Measurements from ENCODE around the gene DDI2.
"Not testable (repeated sequence)": the region's sequence is repeated elsewhere in the genome, so short reads cannot be mapped to it uniquely, and the experiment has no call there.

The DDI2 gene

DNA sequence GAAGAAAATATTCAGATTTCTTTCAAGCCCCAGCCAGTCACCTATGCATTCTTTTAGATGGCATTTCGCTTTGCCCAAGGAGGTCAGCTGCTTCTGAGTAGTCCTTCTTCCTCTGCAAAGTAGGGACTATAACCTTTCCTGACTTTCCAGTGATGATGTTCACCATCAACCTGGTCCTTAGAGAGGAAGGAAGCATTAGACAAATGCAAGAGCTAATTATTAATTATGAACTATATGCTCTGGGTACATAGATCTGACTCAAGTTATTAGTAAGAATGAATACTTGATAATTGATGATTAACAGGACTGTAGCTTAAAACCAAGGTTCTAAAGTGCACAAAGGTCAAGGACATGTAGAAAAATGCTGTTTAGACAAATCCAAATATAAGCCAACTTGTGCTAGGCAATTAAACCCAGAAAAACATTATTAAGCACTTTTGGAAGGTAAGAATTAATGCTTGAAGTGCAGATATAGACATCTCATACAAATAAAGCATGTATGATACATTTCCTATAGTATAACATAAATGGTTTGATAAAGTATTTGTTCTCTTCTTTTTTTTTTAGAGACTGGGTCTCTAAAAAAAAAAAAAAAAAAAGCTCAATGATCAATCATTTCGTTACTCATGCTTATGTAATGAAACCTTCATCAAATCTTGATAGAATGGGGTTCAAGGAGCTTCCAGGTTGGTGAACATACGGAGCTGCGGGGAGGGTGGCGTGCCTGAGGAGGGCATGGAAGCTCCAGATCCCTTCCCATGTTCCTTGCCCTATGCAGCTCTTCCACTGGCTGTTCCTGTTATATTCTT, 21.2 kb upstream of the DDI2 start:
- ATAC-seq: no peak
- no peaks in the 10 kb centered on the region for H3K36me3 Mint-ChIP-seq
- no peak overlapping the region for H3K4me3 Mint-ChIP-seq
- no peaks in the 10 kb centered on the region for H3K9me3 Mint-ChIP-seq
- H3K27me3 Mint-ChIP-seq: no peaks in the 10 kb centered on the region
- H3K27ac Mint-ChIP-seq: no peak overlapping the region
- no peaks in the 10 kb centered on the region for H3K4me1 Mint-ChIP-seq

- H3K36me3 Mint-ChIP-seq: no peaks in the 10 kb centered on the region
- H3K27ac Mint-ChIP-seq: no peak overlapping the region
Measured at GRCh38 chr1:15598436-15598835, 18.8 kb upstream of the DDI2 start.

DNA sequence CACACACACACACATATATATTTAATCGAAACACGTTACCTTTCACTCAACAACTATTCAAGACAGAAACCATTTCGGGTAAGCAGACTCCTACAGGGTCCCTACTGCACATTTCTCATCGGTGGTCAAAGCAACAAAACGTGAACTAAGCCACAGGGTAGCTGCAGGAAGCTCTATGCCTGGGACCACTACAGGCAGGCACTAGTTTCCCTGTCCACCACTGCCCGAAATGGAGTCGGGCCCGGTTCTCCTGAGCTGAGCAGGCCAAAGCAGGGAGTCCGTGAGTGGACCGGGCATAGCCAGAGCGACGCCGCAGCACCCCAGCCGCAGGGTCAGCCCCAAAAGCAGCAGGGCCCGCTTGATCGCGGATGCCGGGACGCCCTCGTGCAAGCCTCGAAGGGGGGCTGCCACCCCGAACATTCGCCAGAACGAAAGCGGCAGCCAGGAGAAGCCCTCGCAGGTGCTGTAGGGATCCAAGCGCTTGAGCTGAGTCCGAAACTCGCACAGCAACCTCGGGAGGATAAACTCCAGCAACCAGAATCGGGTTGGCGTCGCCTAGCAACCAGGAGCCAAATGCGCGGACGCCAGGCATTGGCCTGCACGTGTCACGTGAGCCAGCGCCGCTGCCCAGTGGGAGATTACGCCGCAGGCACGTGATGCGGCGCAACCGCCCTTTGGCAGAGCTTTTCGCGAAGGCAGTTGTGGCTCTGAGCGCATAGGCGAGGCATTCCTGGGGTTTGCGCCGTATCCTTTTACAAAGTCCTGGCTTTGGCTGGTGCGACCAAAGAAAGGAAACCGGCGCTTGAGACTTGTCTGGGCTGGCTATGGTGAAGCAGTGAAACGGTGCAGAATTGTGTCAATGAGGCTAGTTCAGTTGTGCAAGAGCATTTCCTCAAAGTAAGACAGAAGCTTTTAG, 13.9 kb upstream of the DDI2 start:
- ATAC-seq: peak; percentile 99
- no peaks in the 10 kb centered on the region for H3K9me3 Mint-ChIP-seq

More at GRCh38 chr1:15598436-15598835, 18.8 kb upstream of the DDI2 start:
- no peaks in the 10 kb centered on the region for H3K27me3 Mint-ChIP-seq
- H3K4me3 Mint-ChIP-seq: no peak overlapping the region
- no peaks in the 10 kb centered on the region for H3K9me3 Mint-ChIP-seq
- H3K4me1 Mint-ChIP-seq: peaks cover 8% of the 10 kb centered on the region
- no peak for ATAC-seq

GRCh38 chr1:15603966-15604282, 13.3 kb upstream of the DDI2 start:
- H3K9me3 Mint-ChIP-seq, ATAC-seq, H3K27me3 Mint-ChIP-seq, H3K36me3 Mint-ChIP-seq: not testable (repeated sequence)
- H3K4me3 Mint-ChIP-seq: peak overlapping the region; percentile 88
- H3K4me1 Mint-ChIP-seq: peaks cover 13% of the 10 kb centered on the region
- peak overlapping the region; percentile 81 for H3K27ac Mint-ChIP-seq

More for the DNA sequence above, 13.9 kb upstream of the DDI2 start:
- no peaks in the 10 kb centered on the region for H3K36me3 Mint-ChIP-seq
- peaks cover 13% of the 10 kb centered on the region for H3K4me1 Mint-ChIP-seq
- H3K27me3 Mint-ChIP-seq: no peaks in the 10 kb centered on the region
- peak overlapping the region; percentile 88 for H3K4me3 Mint-ChIP-seq
- H3K27ac Mint-ChIP-seq: peak overlapping the region; percentile 81

GRCh38 chr1:15604400-15604799, 12.9 kb upstream of the DDI2 start:
- H3K27ac Mint-ChIP-seq: not testable (repeated sequence)
- Mint-ChIP-seq H3K4me1 (peaks cover 13% of the 10 kb centered on the region), H3K4me3 (peak overlapping the region; percentile 88)

DNA sequence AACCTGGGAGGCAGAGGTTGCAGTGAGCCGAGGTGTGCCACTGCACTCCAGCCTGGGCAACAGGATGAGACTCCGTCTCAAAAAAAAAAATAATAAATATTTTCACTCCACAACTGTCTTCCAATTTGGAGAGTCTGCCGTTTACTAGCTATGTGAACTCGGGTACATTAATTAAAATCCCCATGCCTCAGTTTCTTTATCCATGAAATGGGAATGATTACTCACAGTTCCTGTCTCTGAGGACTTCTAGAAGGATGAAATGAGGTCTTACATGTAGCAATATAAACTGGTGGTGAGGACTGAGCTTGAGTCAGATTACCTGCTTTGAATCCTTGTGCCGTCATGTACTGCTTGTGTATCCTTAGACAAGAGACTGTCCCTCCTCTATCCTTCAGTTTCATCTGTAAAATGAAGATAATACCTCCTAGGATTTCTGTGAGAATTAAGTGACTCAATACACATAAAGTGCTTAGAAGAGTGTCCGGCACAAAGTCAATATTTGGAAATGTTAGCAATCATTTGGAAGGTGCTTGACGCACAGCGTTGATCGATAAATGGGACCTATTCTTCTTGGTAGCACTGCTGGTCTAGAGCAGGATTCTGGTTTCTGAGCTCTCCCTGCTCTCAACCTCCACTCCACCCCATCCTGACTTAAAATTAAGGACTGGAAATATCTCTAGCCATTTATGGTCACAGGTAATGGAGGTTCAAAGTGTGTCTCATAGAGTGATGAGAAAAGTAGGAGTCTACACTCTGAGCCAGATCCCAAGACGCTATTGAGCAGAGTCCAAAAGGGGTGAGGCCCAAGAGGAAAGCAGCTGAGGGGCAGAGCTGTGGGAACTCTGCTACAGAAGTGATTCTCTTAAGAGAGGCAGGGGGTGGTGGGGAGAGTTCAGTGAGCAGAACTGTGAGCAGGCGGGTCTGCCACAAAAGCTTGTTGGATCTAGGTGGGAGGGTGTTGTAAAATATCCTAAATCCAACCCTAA, 11.6 kb upstream of the DDI2 start:
- ATAC-seq: no peak
- no peak overlapping the region for H3K27ac Mint-ChIP-seq
- no peaks in the 10 kb centered on the region for H3K27me3 Mint-ChIP-seq
- H3K4me1 Mint-ChIP-seq: peaks cover 13% of the 10 kb centered on the region
- H3K9me3 Mint-ChIP-seq: no peaks in the 10 kb centered on the region
- no peaks in the 10 kb centered on the region for H3K36me3 Mint-ChIP-seq
- H3K4me3 Mint-ChIP-seq: no peak overlapping the region

More at GRCh38 chr1:15604400-15604799, 12.9 kb upstream of the DDI2 start:
- not testable (repeated sequence) for H3K9me3 Mint-ChIP-seq, ATAC-seq, H3K36me3 Mint-ChIP-seq, H3K27me3 Mint-ChIP-seq

GRCh38 chr1:15609631-15610030, 7.6 kb upstream of the DDI2 start:
- no peaks in the 10 kb centered on the region for H3K9me3 Mint-ChIP-seq
- no peaks in the 10 kb centered on the region for H3K36me3 Mint-ChIP-seq
- no peak for ATAC-seq
- no peak overlapping the region for H3K4me3 Mint-ChIP-seq
- no peaks in the 10 kb centered on the region for H3K27me3 Mint-ChIP-seq
- no peaks in the 10 kb centered on the region for H3K4me1 Mint-ChIP-seq
- no peak overlapping the region for H3K27ac Mint-ChIP-seq

DNA sequence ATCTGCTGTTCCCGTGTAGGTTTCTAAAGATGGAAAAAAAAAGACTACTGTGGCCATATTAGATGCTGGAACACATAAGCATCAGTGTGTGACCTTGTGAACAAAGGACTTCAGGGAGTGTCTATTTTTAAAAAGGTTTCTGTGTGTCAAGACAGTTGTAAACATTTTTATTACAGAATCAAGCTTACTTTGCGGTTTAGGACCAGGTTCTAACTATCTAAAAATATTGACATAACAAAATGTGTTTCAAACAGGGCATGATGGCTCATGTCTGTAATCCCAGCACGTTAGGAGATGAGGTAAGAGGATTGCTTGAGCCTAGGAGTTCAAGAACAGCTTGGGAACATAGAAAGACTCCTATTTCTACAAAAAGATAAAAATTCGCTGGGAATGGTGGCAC, 7.1 kb upstream of the DDI2 start:
- Mint-ChIP-seq H3K4me3 (no peak overlapping the region), H3K36me3 (no peaks in the 10 kb centered on the region), H3K27me3 (no peaks in the 10 kb centered on the region), H3K27ac (no peak overlapping the region), H3K9me3 (no peaks in the 10 kb centered on the region), H3K4me1 (no peaks in the 10 kb centered on the region)
- ATAC-seq: no peak

DNA sequence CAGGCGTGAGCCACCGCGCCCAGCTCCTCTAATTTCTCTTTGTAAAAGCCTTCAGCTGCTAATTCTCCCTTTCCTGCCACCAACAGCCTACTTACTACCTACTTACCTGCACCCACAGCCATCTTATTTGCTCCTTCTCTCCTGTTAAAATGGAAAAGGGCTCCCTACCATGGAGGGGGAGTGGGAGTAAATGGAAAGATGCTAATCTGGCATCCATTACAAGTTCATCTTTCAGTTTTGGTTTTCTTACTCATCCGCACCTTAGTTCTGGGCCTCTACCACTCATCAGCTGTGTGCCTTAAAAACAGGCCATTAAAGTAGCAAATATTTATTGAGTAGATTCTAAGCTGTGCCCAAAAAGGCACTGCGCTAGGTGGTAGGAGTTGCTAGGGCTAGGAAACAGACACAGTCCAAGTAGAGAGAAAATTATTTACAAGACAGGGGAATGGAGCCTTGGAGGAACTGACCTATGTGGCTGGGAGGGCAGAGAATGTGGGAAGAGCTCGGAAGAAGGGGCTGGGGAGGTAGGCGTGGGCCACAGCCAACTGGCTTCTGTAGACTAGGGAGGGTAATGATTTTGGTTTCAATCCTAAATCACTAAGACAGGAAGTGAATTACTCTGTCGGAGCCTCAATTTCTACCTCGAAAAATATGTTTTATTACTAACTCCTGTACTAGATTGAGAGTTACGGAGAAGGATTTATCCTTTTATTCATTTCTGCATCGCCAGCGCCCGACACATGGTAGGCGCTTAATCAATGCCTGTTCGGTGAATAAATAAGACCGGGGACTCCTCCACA, 685 bp upstream of the DDI2 start:
- Mint-ChIP-seq H3K36me3 (peaks cover 6% of the 10 kb centered on the region), H3K4me1 (peaks cover 35% of the 10 kb centered on the region), H3K27ac (peak overlapping the region; percentile 97), H3K27me3 (no peaks in the 10 kb centered on the region), H3K4me3 (peak overlapping the region; percentile 87), H3K9me3 (no peaks in the 10 kb centered on the region)
- ATAC-seq: peak; percentile 22

DNA sequence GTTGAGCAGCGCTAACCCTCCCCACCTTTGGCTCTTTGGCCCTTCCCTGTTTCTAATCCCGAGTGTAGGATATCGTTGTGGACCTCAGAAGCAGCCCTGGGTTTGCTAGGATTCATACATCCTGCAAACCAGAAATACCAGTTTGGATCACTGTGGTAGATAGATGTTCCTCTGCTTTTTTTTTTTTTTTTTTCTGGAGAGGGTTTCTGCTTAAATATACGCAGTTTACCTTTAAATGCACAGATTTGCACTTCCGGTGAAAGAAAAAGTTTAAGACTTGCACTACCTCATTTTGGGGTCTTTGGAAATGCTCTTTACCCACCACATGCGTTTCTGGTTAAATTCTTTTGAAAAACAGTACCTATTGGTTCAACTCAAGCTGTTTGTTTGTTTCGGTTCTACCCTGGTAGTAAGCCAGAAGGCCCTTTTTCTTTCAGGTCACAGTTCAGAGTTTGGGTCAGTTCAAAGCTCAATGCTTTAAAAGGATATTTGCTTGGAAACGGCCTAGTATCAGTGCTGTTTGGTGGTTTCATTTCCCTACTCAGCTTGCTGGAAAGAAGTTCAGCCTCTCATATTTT, 908 bp downstream of the DDI2 start:
- ATAC-seq: peak; percentile 70
- peaks cover 6% of the 10 kb centered on the region for H3K36me3 Mint-ChIP-seq
- peak overlapping the region; percentile 87 for H3K4me3 Mint-ChIP-seq
- peaks cover 50% of the 10 kb centered on the region for H3K4me1 Mint-ChIP-seq
- H3K27me3 Mint-ChIP-seq: no peaks in the 10 kb centered on the region
- no peaks in the 10 kb centered on the region for H3K9me3 Mint-ChIP-seq
- H3K27ac Mint-ChIP-seq: peak overlapping the region; percentile 97

DNA sequence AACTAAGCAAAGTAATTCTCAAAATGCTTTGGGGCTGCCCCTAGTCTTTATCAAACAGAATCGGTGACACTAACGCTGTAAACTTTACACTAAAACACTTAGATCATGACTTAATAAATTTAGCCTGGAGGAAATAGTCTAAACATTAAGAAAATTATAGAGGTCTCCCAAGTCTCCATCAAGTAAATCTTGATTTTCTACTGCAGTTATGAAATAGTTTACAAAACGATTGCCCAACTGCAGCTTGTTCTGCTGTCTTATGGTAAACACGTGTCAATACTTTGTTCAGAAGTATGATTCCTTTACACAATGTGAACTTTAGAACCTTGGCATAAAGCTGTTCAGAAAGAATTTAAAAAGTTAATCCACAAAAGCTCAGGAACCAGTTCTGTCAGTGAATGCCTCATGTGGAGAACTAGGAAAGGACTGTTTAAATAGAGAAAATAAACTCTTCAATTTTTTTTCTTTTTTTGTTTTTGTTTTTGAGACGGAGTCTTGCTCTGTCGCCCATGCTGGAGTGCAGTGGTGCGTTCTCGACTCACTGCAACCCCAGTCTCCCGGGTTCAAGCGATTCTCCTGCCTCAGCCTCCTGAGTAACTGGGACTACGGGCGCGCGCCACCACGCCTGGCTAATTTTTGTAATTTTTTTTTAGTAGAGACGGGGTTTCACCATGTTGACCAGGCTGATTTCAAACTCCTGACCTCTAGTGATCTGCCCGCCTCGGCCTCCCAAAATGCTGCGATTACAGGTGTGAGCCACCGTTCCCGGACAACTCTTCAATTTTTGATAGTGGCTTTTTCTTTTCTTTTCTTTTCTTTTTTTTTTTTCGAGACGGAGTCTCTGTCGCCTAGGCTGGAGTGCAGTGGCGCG, 1.6 kb downstream of the DDI2 start:
- Mint-ChIP-seq H3K36me3 (peaks cover 6% of the 10 kb centered on the region), H3K27ac (peak overlapping the region; percentile 97), H3K4me3 (peak overlapping the region; percentile 87), H3K9me3 (no peaks in the 10 kb centered on the region), H3K4me1 (peaks cover 53% of the 10 kb centered on the region), H3K27me3 (no peaks in the 10 kb centered on the region)
- ATAC-seq: no peak

DNA sequence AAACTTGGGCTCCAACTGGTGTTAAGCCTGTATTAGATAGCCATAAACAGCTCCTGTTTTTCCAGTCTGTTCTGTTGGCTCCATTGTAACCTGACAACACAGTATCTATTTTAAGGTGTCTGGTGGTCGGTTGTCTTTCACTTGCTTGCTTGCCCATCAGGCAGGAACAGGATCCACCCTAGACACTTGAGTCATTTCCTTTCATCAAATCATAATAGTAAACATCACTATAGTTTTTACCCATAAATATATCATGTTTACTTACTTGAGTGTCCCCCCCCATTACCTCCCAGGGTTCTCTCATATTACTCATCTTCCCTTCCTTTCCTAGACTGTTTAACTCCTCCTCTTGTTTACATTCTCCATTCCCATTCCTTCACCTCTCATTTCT, 2.9 kb downstream of the DDI2 start:
- Mint-ChIP-seq H3K27ac (peak overlapping the region; percentile 97), H3K4me3 (peak overlapping the region; percentile 17)

More for the DNA sequence above, 2.9 kb downstream of the DDI2 start:
- Mint-ChIP-seq H3K9me3 (no peaks in the 10 kb centered on the region), H3K4me1 (peaks cover 63% of the 10 kb centered on the region), H3K36me3 (peaks cover 6% of the 10 kb centered on the region), H3K27me3 (no peaks in the 10 kb centered on the region)
- no peak for ATAC-seq

Measured in stimulated activated memory B cell treated with anti-CD40 and anti-IgM and Interleukin-4, amounts not matched to agents 10 μg/mL and 1 μg/mL and 100 μg/mL, for 72 hours (primary cell).